Gastroesophageal sphincter (tissue), 3 donors: ENCODE data around the gene PDPR.
"Not testable (repeated sequence)": the region's sequence is repeated elsewhere in the genome, so short reads cannot be mapped to it uniquely, and the experiment has no call there.

Experiments used
- CTCF ChIP-seq, 4 experiments: fragments of 200-600 bp in 2 of 4; fragments of 450-650 bp in 2 of 4; sonication (generic) in 1 of 4; IDR thresholded peaks; one replicate each; pipeline ENCODE4 v1.5.1; 2017 to 2019; ENCODE audit warnings: antibody characterized with exemption in 4 of 4, mild to moderate bottlenecking in 2 of 4, moderate library complexity in 2 of 4
- EP300 ChIP-seq: sonication (generic); formaldehyde crosslinking; IDR thresholded peaks from one replicate; pipeline ENCODE4 v1.6.1; 2017; ENCODE audit warnings: antibody characterized with exemption, mild to moderate bottlenecking
- POLR2A ChIP-seq, 2 donors: fragments of 450-650 bp; IDR thresholded peaks; one replicate each; pipeline ENCODE4 v1.6.1; 2017; ENCODE audit warnings: antibody characterized with exemption in 2 of 2, mild to moderate bottlenecking in 2 of 2, moderate library complexity in 1 of 2
- POLR2AphosphoS5 ChIP-seq: sonication (generic); formaldehyde crosslinking; IDR thresholded peaks from one replicate; pipeline ENCODE4 v1.6.1; 2017; ENCODE audit warnings: antibody characterized with exemption

GRCh38 chr16:70126226-70126625, 12.1 kb downstream of the PDPR start:
- not testable (repeated sequence) for TF ChIP-seq POLR2A (IDR thresholded peaks at IDR 0.05); POLR2AphosphoS5; CTCF (IDR thresholded peaks at IDR 0.05); EP300
